Measurements from ENCODE around the gene NCBP3.
"Not testable (repeated sequence)": the region's sequence is repeated elsewhere in the genome, so short reads cannot be mapped to it uniquely, and the experiment has no call there.

NCBP3 gene

GRCh38 chr17:3880983-3881382 is 34.9 kb upstream of the NCBP3 start:
- no peak for DNase-seq (ENCODE audit: low read depth)

GRCh38 chr17:3879591-3880417 is 33.8 kb upstream of the NCBP3 start:
- no peak for DNase-seq (ENCODE audit: low read depth)

GRCh38 chr17:3879186-3879585 is 33.1 kb upstream of the NCBP3 start:
- no peak for DNase-seq (ENCODE audit: low read depth)

- no peak for DNase-seq (ENCODE audit: low read depth)
Observed at GRCh38 chr17:3877220-3877619, 31.2 kb upstream of the NCBP3 start.

- DNase-seq (ENCODE audit: low read depth): no peak
Observed at GRCh38 chr17:3875317-3875716, 29.3 kb upstream of the NCBP3 start.

GRCh38 chr17:3873862-3874261 is 27.8 kb upstream of the NCBP3 start:
- DNase-seq (ENCODE audit: low read depth): no peak

- DNase-seq (ENCODE audit: low read depth): no peak
Observed at GRCh38 chr17:3870871-3871306, 24.8 kb upstream of the NCBP3 start.

- no peak for DNase-seq (ENCODE audit: low read depth)
Observed at GRCh38 chr17:3867606-3868005, 21.6 kb upstream of the NCBP3 start.

GRCh38 chr17:3867106-3867505 is 21.1 kb upstream of the NCBP3 start:
- DNase-seq (ENCODE audit: low read depth): no peak

GRCh38 chr17:3866276-3866675 is 20.2 kb upstream of the NCBP3 start:
- DNase-seq (ENCODE audit: low read depth): no peak

GRCh38 chr17:3865176-3865575 is 19.1 kb upstream of the NCBP3 start:
- DNase-seq (ENCODE audit: low read depth): no peak

GRCh38 chr17:3864534-3864933 is 18.5 kb upstream of the NCBP3 start:
- DNase-seq (ENCODE audit: low read depth): no peak

- DNase-seq (ENCODE audit: low read depth): no peak
Observed at GRCh38 chr17:3861761-3862681, 16.0 kb upstream of the NCBP3 start.

- no peak for DNase-seq (ENCODE audit: low read depth)
Observed at GRCh38 chr17:3860939-3861700, 15.1 kb upstream of the NCBP3 start.

- DNase-seq (ENCODE audit: low read depth): no peak
Observed at GRCh38 chr17:3859940-3860339, 13.9 kb upstream of the NCBP3 start.

- DNase-seq (ENCODE audit: low read depth): no peak
Observed at GRCh38 chr17:3857261-3858105, 11.4 kb upstream of the NCBP3 start.

- DNase-seq (ENCODE audit: low read depth): not testable (repeated sequence)
Observed at GRCh38 chr17:3854204-3854603, 8.2 kb upstream of the NCBP3 start.

- no peak for DNase-seq (ENCODE audit: low read depth)
Observed at GRCh38 chr17:3852561-3852960, 6.5 kb upstream of the NCBP3 start.

GRCh38 chr17:3851461-3852100 is 5.5 kb upstream of the NCBP3 start:
- DNase-seq (ENCODE audit: low read depth): no peak

- DNase-seq (ENCODE audit: low read depth): no peak
Observed at GRCh38 chr17:3848229-3848835, 2.3 kb upstream of the NCBP3 start.
